ENCODE measurements around the gene PATJ. TPM values are rescaled to one million over a fixed set of nuclear protein-coding genes. Genes with fewer than 3 reads are reported as not detected.
"Not testable (repeated sequence)": the region's sequence is repeated elsewhere in the genome, so short reads cannot be mapped to it uniquely, and the experiment has no call there.

PATJ gene
- total and polyA plus RNA-seq, 2 of the 13 experiments (the other 11 are each of a cell fraction or from before 2014, with no cell fraction given) = 6.2 to 16.8 TPM

- POLR2A ChIA-PET = no interaction called here
- Histone ChIP-seq H3K4me1 (ENCODE audit: insufficient read depth, low read length) (no peaks in the 10 kb centered on the region), H4K20me1 (ENCODE audit: insufficient read depth, low read length) (no peaks in the 10 kb centered on the region), H3K79me2 (ENCODE audit: insufficient read depth, low read length) (no peaks in the 10 kb centered on the region), H3K27ac (ENCODE audit: extremely low read length, insufficient read depth, low read length) (no peak overlapping the region), H3K9me3 (ENCODE audit: low read length) (no peaks in the 10 kb centered on the region), H3K4me2 (ENCODE audit: low read depth, low read length) (no peak overlapping the region), H3K9ac (ENCODE audit: insufficient read depth, low read depth, low read length) (no peak overlapping the region), H3K27me3 (ENCODE audit: control insufficient read depth in 1 of 2, insufficient read depth in 2 of 2, low read length in 2 of 2) (no peaks in the 10 kb centered on the region), H3K36me3 (replicated peaks in 1 of 2; ENCODE audit: control insufficient read depth in 1 of 2, insufficient read depth in 2 of 2, low read length in 2 of 2) (no peaks in the 10 kb centered on the region), H2AFZ (ENCODE audit: low read length) (no peak overlapping the region), H3K4me3 (replicated peaks in 1 of 3; ENCODE audit: insufficient read depth in 1 of 3, low read depth in 2 of 3, low read length in 3 of 3) (no peak overlapping the region)
- no peak for DNase-seq (ENCODE audit: low spot score)
- CTCF ChIA-PET (ENCODE audit: low intra/inter-chr PET ratio, low total read pairs) = no interaction called here
- 95% methylated on average over 1 of the region's 1 CpG for WGBS (ENCODE audit: low lambda C conversion rate)
- intact Hi-C loops (cut with micrococcal nuclease; ENCODE audit: unreplicated experiment) = no loop called here
- TF ChIP-seq ZNF883 (CRISPR knock-in tag; IDR thresholded peaks at IDR 0.05; ENCODE audit: not compliant biosample characterization) (no peak), CREBL2 (CRISPR knock-in tag; IDR thresholded peaks at IDR 0.05; ENCODE audit: borderline replicate concordance) (no peak), ZNF749 (CRISPR knock-in tag; IDR thresholded peaks at IDR 0.05; ENCODE audit: borderline replicate concordance) (no peak), WIZ (CRISPR knock-in tag; IDR thresholded peaks at IDR 0.05) (no peak), ZNF383 (CRISPR knock-in tag; IDR thresholded peaks at IDR 0.05; ENCODE audit: borderline replicate concordance) (no peak), KAT7 (CRISPR knock-in tag; IDR thresholded peaks at IDR 0.05; ENCODE audit: borderline replicate concordance) (no peak), NFE2 (CRISPR knock-in tag; IDR thresholded peaks at IDR 0.05) (no peak), PAXIP1 (CRISPR knock-in tag; conservative IDR thresholded peaks at IDR 0.05) (no peak), ZNF451 (CRISPR knock-in tag; IDR thresholded peaks at IDR 0.05) (no peak), HNF4G (IDR thresholded peaks at IDR 0.05; ENCODE audit: borderline replicate concordance, low read depth, low read length) (no peak), HNF4G (CRISPR knock-in tag; IDR thresholded peaks at IDR 0.05; ENCODE audit: borderline replicate concordance, low read depth) (no peak), ZNF430 (CRISPR knock-in tag; IDR thresholded peaks at IDR 0.05) (no peak), SMAD3 (CRISPR knock-in tag; IDR thresholded peaks at IDR 0.05) (no peak), ZBTB26 (CRISPR knock-in tag; IDR thresholded peaks at IDR 0.05; ENCODE audit: borderline replicate concordance) (no peak), ZNF724P (CRISPR knock-in tag; IDR thresholded peaks at IDR 0.05; ENCODE audit: borderline replicate concordance) (no peak)
- no peak for FAIRE-seq
- ATAC-seq = no peak
- in situ Hi-C loops (cut with HindIII; ENCODE audit: extremely low pct_ligation_motif_present, low pct_unique_long_range_greater_than_20kb) = no loop called here
- no TSS peak for BruUV-seq (replicated peaks)
Observed at GRCh38 chr1:62161711-62162110, 419.4 kb downstream of the PATJ start.

- H2AFZ ChIP-seq (ENCODE audit: low read length); H3K27me3 ChIP-seq (ENCODE audit: control insufficient read depth in 1 of 2, insufficient read depth in 2 of 2, low read length in 2 of 2); H3K9me3 ChIP-seq (ENCODE audit: low read length); intact Hi-C loops (cut with micrococcal nuclease; ENCODE audit: unreplicated experiment); DNase-seq (ENCODE audit: low spot score); H3K79me2 ChIP-seq (ENCODE audit: insufficient read depth, low read length); BruUV-seq (replicated peaks); H3K36me3 ChIP-seq (replicated peaks in 1 of 2; ENCODE audit: control insufficient read depth in 1 of 2, insufficient read depth in 2 of 2, low read length in 2 of 2); in situ Hi-C loops (cut with HindIII; ENCODE audit: extremely low pct_ligation_motif_present, low pct_unique_long_range_greater_than_20kb); H3K27ac ChIP-seq (ENCODE audit: extremely low read length, insufficient read depth, low read length); H3K9ac ChIP-seq (ENCODE audit: insufficient read depth, low read depth, low read length); CTCF ChIA-PET (ENCODE audit: low intra/inter-chr PET ratio, low total read pairs); H4K20me1 ChIP-seq (ENCODE audit: insufficient read depth, low read length); FAIRE-seq: not testable (repeated sequence)
- Histone ChIP-seq H3K4me3 (replicated peaks in 1 of 3; ENCODE audit: insufficient read depth in 1 of 3, low read depth in 2 of 3, low read length in 3 of 3) (peak overlapping the region in 1 of 3 experiments; percentile 26; a peak in 1 of 6 replicates), H3K4me1 (ENCODE audit: insufficient read depth, low read length) (peaks cover 41% of the 10 kb centered on the region), H3K4me2 (ENCODE audit: low read depth, low read length) (peak overlapping the region; percentile 66)
- WGBS (ENCODE audit: low lambda C conversion rate) = 1% methylated on average over 5 of the region's 10 CpGs
- POLR2A ChIA-PET = interaction anchor here (0.7 kb wide), 1 partner anchor 72 kb away, joined by 3 read pairs; no protein-coding TSS in a partner anchor
- peak; percentile 23 for ATAC-seq
Observed at GRCh38 chr1:62170380-62170779, 428.1 kb downstream of the PATJ start.
